Measurements from ENCODE around the gene CTNND2.

CTNND2 gene

DNA sequence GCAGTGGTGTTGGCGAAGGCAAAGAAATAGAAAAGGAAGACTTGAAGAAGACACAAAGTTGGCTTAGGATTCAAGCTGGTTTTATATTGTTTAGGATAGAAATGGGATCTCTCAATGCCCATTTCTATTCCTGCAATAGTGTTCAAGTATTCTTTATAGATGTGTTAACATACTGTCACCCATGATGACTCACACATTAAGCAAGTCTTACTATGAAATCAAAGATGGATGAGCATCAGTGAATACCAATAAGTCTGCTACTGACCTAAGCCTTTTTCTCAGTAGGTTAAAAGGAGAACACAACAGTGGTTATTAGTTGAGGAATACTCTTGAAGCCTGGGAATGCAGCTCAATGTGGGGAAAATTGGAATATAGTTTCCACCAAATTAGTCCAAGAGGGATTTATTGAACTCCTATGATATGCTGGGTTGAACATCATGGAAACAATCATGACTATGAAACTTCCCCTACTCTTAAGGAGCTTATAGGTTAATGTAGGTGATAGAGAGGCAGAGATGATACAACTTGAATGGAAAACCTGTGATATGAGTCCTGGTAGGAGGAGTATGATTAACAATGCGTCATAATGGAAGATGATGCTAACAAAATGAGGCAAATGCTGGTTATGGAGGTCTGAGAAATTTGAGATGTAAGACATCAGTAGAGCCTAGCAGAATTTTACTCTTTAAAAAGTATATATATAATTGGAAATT is 726.1 kb downstream of the CTNND2 start:
- DNase-seq (ENCODE audit: low read depth, low spot score): no peak

DNA sequence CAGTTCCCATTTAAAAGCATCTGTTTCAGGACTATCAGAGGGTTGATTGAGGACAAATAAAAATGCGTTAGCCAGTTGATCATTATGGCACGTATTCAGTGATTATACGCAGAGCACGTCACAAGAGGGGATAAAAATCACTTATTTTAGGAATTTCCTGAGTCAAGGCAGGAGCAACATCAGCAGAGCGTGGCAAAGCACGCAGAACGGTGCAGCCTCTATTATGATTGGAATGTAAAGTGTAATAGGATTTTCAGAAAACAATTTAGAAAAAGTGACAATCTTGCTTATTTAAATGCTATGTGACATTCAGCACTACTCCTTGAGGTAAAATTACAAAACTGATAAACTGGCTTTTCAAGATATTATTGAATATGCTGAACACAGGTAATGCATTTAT is 729.7 kb downstream of the CTNND2 start:
- DNase-seq (ENCODE audit: low read depth, low spot score): no peak

DNA sequence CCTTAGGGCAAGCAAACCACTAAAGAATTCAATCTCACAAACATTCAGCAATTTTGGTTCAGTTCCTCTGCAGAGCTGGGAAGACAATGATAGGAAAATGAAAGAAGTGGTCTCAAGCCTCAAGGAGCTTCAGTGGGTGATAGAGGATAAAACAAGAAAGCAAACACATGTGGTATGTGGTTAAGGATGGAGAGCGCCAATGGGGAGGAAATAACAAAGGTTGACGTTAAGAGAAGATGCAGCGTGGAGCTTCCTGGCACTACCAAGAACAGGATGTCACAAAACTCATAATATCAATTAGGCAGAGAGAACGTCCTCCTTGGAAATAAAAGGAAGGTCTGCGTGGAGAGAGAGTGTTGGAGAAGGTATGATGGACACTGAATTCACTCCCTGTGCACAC is 731.8 kb downstream of the CTNND2 start:
- DNase-seq (ENCODE audit: low read depth, low spot score): no peak

DNA sequence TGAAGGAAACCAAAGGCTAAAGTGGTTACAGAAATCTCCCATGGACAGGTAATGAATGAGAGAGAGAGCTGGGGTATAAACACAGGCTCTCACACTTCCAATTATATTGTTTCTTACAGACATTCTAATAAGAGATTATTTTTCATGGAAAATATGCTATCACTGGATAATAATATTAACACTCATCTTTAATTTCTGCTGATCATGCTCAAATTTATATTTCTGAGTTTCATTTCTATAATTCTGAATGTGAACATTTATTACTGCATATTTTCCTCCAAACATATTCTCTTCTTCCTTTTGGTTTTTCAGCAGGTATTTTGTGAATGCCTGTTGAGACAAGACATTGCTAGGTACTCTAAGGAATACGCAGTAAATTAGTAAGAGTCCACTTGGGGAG is 733.0 kb downstream of the CTNND2 start:
- no peak for DNase-seq (ENCODE audit: low read depth, low spot score)

DNA sequence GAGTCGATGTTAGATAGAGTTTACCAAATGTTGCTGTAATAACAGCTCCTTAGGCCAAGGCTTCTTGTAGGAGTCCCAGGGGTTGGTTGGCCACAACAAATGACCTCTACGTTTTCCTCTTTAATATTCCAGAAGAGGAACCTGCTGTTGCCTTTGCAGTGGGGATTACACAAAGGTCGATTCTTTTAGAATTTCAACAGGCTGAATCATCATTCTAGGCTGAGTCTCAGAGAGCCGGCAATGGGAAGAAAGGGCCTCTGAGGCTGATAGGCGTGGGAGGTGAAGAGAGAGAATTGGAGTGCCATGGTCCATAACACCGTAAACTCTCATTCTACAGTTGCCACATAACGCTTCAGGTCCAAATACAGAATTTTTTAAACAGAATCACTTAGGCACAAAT is 737.3 kb downstream of the CTNND2 start:
- no peak for DNase-seq (ENCODE audit: low read depth, low spot score)

DNA sequence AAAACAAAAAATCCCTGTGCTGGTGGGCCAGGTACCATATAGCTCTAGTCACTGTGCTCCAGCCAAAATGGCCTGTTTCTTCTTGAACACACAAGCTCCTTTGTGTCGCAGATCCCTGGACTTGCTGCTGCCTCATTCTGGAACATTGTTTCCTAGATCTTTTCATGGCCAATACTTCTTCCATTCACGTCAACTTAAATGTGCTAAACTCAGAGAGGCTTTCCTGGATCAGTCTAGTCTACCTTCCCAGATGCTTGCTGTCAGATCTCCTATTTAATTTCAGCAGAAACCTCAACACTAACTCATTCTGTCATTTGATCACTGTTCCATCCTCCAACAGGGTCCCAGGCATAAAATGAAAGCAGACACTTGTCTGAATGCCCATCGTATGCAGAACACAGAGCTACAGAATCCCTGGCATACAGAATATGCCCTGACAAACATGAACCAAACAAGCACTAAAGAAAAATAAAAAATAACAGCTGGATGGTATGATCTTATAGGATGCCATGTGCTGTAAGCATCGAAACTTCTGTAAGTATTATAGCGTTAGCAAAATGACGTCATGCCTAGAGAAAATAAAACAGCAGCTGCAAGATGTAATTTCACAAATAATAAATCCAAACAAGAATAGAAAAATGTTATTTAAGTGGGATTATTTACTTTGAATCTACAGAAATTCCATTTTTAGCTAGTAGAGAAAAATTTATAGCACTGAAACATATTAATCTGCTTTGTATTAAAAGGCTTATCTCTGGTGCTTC is 739.5 kb downstream of the CTNND2 start:
- no peak for DNase-seq (ENCODE audit: low read depth, low spot score)

DNA sequence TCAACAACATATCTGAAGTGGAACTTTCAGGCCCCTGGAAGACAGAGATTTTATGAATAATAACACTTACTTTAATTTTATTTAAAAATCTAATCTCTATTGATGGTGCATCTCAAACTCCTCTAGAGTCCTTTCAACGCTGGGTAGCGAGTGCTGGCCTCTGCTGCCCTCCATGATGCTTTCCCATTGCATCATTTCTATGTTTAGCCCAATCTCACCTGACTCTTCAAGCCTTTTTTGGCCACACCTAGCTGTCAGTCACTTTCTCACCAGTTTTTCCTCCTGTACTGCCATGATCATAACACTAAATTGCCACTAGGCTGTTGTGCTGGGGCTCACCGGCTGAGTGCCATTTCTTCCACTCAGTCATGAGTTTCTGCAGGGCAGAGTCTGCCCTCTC is 747.1 kb downstream of the CTNND2 start:
- no peak for DNase-seq (ENCODE audit: low read depth, low spot score)

DNA sequence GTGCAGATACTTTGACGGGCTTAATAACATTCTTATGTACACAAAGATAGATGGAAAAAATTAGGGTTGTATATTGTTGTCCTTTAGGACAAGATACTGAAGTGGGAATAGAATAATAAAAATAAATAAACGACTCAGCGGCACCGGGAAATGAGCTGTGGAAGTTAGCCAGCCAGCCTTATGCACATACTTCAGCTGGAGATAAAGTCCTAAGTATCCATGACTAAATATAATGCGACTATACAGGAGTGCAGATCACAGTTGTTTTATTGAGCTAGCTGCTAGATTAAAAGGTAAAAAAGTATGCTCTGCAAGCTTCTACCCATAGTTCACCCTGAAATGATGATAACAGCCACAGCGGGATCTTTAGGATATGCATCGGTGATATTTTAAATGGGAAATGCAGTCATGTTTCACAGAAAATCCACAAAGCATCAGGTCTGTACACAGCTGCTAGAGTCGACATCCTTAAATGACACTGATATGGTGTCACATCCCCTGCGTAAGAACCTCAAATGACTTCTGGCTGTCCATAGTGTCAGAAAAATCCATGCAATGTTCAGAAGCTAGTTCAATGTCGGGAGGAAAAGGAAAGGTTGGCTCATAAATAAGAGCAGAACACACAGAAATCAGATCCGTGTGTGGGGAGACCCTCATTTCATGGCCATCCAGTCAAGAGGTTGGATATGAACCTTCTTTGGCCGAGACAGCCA is 750.4 kb downstream of the CTNND2 start:
- DNase-seq (ENCODE audit: low read depth, low spot score): no peak

DNA sequence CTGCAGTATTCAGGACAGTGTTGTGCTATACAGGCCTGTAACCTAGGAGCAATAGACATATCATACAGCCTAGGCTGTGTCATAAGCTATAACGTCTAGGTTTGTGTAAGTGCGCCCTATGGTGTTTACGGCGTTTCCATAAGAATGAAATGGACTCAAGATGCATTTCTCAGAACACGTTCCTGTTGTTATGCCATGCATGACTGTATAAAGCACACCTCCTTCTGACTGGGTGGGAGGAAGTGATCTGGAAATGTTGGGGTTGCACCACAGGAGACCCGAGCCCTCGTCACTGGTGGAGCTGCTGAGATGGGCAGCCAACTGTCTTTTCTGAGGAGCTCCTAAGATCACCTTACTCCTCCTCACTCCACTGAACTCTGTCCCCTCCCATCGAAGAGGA is 751.9 kb downstream of the CTNND2 start:
- DNase-seq (ENCODE audit: low read depth, low spot score): no peak

DNA sequence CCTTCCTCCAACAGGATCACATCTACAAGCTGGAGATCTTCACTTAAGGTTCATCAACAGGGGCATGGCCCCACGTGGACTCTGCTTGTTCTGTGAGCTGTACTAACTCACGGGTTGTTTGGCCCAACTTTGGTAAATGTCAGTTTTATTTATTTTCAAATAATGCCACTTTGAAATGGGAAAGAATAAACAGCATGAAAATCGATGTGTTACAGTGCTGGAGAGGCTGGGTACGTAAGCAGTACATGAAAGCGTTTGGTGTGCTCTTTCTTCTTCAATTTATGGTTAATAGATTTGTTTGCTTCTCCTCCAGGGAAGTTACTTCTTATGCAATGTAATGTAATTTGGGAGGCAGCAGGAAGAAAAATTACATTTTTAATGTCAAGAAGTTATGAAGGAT is 753.3 kb downstream of the CTNND2 start:
- no peak for DNase-seq (ENCODE audit: low read depth, low spot score)

DNA sequence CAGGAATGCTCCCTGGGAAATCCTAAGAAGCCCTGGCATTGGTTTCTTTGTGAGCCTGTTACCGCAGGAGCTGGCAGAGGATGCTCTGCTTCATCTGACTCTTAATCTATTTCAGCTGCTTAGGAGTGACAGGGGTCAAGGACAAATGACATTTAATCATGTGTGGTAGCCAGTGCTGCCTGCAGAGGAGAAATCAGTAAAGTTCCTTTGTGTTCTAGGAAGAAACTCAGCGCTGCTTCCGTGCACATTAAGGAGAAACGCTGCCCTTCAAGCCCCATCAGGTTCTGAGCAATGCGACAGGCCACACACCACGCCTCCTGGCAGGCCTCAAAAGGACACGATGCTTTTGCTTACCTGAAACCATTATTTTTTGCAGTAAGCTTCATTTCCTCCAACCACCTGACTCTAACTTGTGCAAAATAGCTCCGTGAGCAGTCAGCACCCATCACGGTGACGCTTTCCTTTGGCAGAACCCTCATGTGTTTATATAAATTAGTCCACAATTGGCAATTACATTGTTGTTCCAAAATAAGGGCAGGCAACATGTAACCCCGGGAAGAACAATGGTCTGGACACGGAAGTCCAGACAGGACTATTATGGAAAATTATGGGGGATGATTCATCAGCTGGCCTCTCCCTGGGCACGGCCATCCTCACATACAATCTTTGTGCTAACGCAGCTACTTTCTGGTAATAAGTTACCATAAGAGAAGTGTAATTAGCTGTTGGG is 755.3 kb downstream of the CTNND2 start:
- DNase-seq (ENCODE audit: low read depth, low spot score): no peak

DNA sequence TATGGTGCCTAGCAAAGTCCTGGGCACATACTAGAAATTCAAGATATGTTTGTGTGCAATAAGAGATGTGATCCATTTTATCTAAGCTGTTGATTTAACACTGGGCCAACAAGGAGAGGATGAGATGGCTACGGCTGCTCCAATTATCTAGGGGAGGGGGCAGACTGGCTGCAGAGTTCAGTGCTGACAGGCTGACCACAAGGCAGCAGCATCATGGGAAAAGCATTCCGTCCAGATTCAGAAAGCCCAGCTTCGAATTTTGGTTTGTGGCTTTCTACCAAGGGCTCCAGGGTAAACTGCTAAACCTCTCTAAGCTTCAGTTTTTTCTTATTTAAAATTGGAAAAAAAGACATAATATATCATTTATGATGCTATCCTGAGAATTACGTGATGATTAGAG is 758.1 kb downstream of the CTNND2 start:
- DNase-seq (ENCODE audit: low read depth, low spot score): no peak

DNA sequence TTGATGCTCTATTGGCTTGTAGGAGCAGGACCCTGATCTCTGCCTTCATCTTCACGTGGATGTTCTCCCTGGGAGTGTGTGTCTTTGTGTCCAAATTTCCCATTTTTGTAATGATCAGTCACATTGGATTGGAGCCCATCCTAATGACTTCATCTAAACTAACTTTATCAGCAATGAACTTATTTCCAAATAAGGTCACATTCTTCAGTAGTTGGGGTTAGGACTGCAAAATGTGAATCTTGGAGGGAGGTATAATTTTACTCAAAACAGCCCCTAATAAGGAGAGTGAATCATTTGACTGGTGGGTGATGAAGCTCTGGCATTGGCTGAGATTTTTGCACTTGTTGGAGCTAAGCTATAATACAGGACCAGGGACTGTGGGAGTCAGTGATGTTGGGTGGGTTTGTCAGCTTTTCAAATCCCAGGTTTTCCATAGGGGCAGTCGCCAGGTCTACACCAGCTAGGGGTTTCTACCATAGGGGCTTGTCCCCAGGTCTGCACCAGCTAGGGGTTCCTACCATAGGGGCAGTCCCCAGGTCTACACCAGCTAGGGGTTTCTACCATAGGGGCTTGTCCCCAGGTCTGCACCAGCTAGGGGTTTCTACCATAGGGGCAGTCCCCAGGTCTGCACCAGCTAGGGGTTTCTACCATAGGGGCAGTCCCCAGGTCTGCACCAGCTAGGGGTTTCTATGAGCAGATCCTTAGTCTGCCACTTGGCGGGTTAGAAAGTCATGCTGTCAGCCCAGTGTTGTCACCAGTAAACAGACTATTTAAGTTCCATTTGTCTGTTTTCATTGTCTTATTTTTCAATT is 760.6 kb downstream of the CTNND2 start:
- DNase-seq (ENCODE audit: low read depth, low spot score): no peak

DNA sequence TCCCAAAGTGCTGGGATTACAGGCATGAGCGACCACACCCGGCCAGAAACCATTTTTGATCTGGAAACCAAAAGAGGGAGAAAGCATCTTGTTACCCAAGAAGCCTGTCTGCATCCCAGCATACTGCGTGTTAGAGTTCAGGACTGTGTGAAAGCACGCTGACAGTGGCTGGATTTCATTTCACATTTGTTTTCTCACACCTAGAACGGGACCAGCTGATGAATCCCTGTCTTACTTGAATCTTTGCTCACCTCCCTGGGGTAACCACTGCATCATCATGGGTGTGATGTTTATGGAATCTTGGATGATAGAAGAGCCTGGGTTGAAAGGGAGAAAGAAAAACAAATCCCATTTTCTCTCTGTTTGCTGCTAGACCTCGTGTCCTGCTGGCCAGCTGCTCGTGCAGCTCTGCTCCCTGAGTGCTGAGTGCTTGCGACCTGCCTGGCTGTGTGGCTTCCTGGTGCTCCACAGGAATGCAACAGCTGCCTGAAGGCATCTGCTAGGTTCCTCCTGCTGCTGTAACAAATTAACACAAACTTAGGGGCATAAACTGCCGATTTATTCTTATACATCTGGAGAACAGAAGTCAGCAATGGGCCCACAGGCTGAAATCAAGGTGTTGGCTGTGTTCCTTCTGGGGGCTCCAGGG is 764.9 kb downstream of the CTNND2 start:
- no peak for DNase-seq (ENCODE audit: low read depth, low spot score)

DNA sequence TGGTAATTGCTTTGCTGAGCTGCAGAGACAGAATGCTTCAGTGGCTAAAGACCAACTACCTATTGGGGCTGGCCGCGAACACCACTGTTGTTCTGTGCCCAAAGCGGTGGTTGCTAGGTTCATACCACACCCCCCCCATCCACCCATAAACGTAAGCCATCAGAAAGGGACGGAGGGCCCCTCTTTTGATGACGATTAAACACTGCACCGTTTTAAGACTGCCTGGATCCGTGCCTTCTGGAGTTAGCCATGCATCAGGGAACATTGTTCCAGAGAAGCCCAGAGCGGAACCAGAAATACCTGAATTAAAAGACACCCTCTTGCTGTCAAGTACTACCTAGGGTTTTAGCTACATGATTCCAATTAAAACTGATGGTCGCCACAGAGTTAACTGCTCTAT is 774.1 kb downstream of the CTNND2 start:
- no peak for DNase-seq (ENCODE audit: low read depth, low spot score)

DNA sequence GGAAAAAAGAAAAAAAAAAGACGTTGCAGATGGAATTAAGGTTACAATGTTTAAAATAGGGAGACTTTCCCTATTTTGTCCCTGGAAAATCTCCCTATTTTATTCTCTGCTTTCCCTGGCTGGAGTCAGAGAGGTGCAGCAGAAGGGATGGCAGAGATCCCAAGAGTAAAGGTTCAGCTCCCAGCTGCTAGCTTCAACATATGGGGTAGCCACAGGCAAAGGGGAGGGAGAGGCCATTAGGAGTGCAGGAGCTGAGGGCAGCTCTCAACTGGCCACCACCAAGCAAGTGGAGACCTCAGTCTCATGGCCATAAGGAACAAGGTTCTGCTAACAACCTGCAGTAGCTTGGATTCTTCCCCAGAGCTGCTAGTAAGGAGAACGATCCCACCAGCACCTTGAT is 776.2 kb downstream of the CTNND2 start:
- no peak for DNase-seq (ENCODE audit: low read depth, low spot score)

DNA sequence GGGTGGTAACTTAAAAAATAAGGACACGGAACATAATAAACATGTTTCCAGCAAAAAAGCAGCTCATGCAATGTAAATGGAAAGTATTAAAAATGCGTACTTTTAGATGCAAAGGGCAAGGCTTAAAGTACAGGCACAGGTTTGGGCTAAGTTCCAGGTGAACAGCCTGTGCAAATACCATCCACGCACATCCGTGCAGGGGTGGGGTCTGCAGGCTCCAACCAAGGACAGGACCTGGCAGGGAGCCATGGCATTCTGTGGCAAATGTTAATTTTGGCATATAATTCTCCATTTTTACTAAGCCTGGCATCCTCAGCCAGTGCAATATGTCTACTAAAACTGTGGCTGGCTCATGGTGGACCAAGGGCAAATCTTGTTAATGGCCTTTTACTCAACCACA is 777.4 kb downstream of the CTNND2 start:
- DNase-seq (ENCODE audit: low read depth, low spot score): no peak

DNA sequence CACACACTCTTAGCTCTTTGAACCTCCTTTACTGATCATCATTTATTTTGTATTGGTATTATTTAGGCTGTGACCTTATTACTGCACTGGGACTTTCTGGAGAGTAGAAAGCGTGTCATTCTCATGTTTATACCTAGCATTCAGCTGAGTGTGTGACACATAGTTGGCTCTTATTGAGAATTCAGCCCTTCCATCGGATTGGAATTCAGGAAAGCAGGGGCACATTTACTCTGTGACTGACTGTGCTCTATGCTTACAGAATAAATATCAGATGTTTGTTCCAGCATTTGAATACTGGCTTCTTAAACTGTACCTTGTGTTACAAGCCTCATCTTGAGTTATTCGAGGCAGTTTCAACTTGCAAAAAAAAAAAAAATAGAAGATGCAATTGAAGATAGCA is 782.4 kb downstream of the CTNND2 start:
- DNase-seq (ENCODE audit: low read depth, low spot score): no peak

DNA sequence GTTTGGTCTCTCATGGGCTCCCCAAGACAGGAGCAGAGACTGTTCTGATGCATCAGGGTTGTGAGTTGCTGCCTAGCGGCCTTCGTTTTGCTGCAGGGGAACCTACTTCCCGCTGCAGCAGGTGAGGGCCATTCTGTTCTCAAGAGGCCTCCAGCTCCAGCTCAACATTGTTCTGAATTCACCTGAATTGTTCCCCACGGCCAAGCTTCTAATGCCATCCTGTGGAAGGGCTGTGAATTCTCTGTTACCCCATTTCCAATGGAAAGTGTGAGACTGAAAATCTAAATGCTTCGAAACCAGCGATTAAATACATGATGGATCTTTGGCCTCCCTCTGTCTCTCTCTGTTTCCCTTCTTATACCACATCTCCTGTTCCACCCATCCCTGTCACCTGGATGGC is 794.1 kb downstream of the CTNND2 start:
- no peak for DNase-seq (ENCODE audit: low read depth, low spot score)

DNA sequence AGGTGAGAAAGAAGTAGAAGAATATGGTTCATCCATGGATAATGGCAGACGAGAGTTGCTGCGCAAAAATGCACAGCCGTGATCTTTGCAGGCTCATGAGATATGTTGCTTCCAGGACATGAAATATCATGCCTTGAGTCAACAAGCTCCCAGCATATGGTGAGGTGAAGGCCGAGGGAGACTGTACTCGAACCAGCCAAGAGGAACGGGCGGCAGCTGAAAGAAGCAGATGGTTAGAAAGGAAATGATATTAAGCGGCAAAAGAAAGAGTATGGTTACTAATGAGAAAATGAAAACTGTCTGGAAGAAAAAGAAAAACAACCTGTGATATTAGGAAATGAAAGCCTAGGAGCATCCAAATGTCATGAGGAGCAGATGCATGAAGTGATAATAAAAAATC is 798.5 kb downstream of the CTNND2 start:
- DNase-seq (ENCODE audit: low read depth, low spot score): no peak

DNA sequence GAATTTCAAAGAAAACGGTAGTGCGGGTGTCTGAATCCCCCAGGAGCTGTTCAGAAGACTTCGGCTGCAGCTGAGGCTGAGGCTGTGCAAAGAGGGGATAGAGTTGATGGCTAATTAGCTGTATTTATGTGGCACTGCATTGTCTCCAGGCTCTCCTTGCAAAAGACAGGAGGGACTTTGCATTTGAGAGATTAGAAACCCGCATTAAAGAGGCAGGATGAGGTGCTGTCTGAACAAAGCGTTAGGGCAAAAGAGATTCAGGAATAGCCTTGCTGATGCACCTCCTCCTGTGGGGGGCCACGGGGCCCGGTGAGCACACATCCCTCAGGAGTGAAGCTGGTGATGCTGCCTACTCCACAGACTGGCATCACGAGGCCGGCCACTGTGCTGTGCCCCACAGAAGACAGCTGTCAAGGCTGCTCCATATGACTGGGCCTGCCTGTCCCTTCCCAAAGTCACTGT is 799.6 kb downstream of the CTNND2 start:
- DNase-seq (ENCODE audit: low read depth, low spot score): no peak

All from smooth muscle cell of the brain vasculature (primary cell).